Measurements from ENCODE around the gene FREM1. TPM values are rescaled to one million over a fixed set of nuclear protein-coding genes. Genes with fewer than 3 reads are reported as not detected.

Gene FREM1
- total and polyA plus RNA-seq, 12 donors = 2.8 to 24.1 (median 7.1) TPM

DNA sequence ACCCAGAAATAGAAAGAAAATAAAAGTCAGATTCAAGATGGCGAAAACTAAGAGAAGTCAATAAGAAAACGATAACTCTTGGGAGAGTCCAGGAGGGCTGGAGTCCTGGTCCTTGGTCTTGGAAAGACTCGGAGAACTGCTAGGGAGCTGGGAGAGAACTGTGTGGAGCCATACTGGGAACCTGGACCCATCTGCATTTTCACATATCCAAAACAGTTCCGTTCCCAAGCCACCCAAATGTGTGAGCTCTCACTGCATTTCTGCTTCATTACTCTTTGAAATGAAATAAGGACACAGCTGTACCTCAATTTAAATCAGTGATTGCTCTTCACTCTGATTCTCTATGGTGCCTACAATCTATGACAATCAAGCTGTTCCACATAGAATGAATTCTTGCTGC is 119.6 kb downstream of the FREM1 start:
- no peak overlapping the region for H3K4me3 ChIP-seq
- no peaks in the 10 kb centered on the region for H3K27me3 ChIP-seq
- intact Hi-C loops (cut with DNase I) = no loop called here
- TF ChIP-seq, protein P1, sequence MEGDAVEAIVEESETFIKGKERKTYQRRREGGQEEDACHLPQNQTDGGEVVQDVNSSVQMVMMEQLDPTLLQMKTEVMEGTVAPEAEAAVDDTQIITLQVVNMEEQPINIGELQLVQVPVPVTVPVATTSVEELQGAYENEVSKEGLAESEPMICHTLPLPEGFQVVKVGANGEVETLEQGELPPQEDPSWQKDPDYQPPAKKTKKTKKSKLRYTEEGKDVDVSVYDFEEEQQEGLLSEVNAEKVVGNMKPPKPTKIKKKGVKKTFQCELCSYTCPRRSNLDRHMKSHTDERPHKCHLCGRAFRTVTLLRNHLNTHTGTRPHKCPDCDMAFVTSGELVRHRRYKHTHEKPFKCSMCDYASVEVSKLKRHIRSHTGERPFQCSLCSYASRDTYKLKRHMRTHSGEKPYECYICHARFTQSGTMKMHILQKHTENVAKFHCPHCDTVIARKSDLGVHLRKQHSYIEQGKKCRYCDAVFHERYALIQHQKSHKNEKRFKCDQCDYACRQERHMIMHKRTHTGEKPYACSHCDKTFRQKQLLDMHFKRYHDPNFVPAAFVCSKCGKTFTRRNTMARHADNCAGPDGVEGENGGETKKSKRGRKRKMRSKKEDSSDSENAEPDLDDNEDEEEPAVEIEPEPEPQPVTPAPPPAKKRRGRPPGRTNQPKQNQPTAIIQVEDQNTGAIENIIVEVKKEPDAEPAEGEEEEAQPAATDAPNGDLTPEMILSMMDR (IDR thresholded peaks at IDR 0.05) = no peak
- TF ChIP-seq POLR2A (IDR thresholded peaks at IDR 0.05) = no peak
- DNase-seq = no peak
- WGBS, 4 donors = 73 to 87% (median 76%) methylated on average over 4 of the region's 4 CpGs
- no peaks in the 10 kb centered on the region for H3K9me3 ChIP-seq (replicated peaks in 1 of 3)
- H3K27ac ChIP-seq = no peak overlapping the region
- no peaks in the 10 kb centered on the region for H3K4me1 ChIP-seq (replicated peaks in 1 of 2)
- H3K36me3 ChIP-seq (replicated peaks in 1 of 2) = no peaks in the 10 kb centered on the region

DNA sequence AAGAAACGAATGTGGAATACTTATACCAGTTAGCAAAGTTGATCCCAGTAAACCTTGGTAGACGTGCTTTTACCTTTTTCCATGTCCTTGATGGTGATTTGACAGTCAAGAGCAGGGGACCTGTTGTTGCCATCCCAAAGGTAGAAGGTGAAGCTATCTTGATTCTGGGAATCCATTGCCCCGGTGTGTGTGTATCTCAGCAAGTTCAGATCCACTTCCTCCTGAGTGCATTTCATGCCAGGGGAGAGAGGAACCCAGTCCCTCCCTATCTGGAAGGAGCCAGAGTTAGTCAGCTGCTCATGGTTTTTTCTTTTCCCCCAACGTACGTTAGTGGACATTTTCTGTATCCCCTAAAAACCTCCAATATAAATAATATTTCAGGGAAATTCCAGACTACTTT is 121.4 kb downstream of the FREM1 start:
- DNase-seq = no peak
- intact Hi-C loops (cut with DNase I) = no loop called here
- H3K27me3 ChIP-seq = no peaks in the 10 kb centered on the region
- H3K4me1 ChIP-seq (replicated peaks in 1 of 2) = no peaks in the 10 kb centered on the region
- no peak for TF ChIP-seq POLR2A (IDR thresholded peaks at IDR 0.05)
- TF ChIP-seq, protein P1 (IDR thresholded peaks at IDR 0.05) = no peak
- no peaks in the 10 kb centered on the region for H3K36me3 ChIP-seq (replicated peaks in 1 of 2)
- no peak overlapping the region for H3K27ac ChIP-seq
- WGBS, 4 donors = 74 to 80% (median 77%) methylated on average over 5 of the region's 5 CpGs
- H3K4me3 ChIP-seq = no peak overlapping the region
- H3K9me3 ChIP-seq (replicated peaks in 1 of 3) = no peaks in the 10 kb centered on the region

DNA sequence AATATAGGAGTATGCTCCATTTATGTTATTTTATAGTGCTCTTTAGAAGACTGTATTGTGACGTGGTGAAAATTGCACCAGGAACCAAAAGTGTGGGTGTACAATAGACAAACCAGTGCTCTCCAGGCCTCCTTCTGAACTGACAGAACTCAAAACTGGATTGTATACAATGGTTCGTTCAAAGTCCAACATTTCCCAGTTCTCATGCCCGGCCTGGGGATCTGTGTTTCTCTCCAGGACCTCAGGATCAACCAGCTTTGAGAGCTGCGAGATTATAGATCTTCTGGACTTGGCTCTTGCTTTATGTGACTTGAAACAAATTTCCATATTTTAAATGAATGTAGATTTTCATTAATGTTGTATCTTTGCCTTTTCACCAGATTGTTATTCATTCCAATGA is 126.9 kb downstream of the FREM1 start:
- H3K4me1 ChIP-seq (replicated peaks in 1 of 2) = peaks cover 0 to 8% of the 10 kb centered on the region in 2 donors
- H3K9me3 ChIP-seq (replicated peaks in 1 of 3) = no peaks in the 10 kb centered on the region
- H3K36me3 ChIP-seq (replicated peaks in 1 of 2) = no peaks in the 10 kb centered on the region
- H3K27ac ChIP-seq = no peak overlapping the region
- TF ChIP-seq, protein P1 (IDR thresholded peaks at IDR 0.05) = no peak
- no peak for TF ChIP-seq POLR2A (IDR thresholded peaks at IDR 0.05)
- intact Hi-C loops (cut with DNase I) = no loop called here
- H3K4me3 ChIP-seq = no peak overlapping the region
- DNase-seq = no peak
- H3K27me3 ChIP-seq = no peaks in the 10 kb centered on the region
- WGBS, 4 donors = 74 to 90% (median 78%) methylated on average over 4 of the region's 4 CpGs

- H3K4me1 ChIP-seq (replicated peaks in 1 of 2) = peaks cover 0 to 8% of the 10 kb centered on the region in 2 donors
- no peak overlapping the region for H3K4me3 ChIP-seq
- H3K36me3 ChIP-seq (replicated peaks in 1 of 2) = no peaks in the 10 kb centered on the region
- intact Hi-C loops (cut with DNase I) = no loop called here
- H3K27ac ChIP-seq = no peak overlapping the region
- no peak for TF ChIP-seq POLR2A (IDR thresholded peaks at IDR 0.05)
- TF ChIP-seq, protein P1 (IDR thresholded peaks at IDR 0.05) = no peak
- H3K9me3 ChIP-seq (replicated peaks in 1 of 3) = no peaks in the 10 kb centered on the region
- WGBS, 4 donors = 87 to 88% (median 87%) methylated on average over 8 of the region's 8 CpGs
- no peaks in the 10 kb centered on the region for H3K27me3 ChIP-seq
- DNase-seq = no peak
Observed at GRCh38 chr9:14782286-14783051, 127.8 kb downstream of the FREM1 start.

All from adrenal gland (tissue), 12 donors.